ENCODE data around the gene DAB2IP.

- TF ChIP-seq CTCF (IDR thresholded peaks at IDR 0.05; ENCODE audit: low read depth, low read length, missing input control) (no peak), GABPA (IDR thresholded peaks at IDR 0.05 in 1 of 2, conservative IDR thresholded peaks at IDR 0.05 in 1 of 2) (no peak), EGR1 (IDR thresholded peaks at IDR 0.05; ENCODE audit: low read depth in 2 of 2) (no peak), YY1 (IDR thresholded peaks at IDR 0.05) (no peak), TAF1 (conservative IDR thresholded peaks at IDR 0.05) (no peak), SP1 (IDR thresholded peaks at IDR 0.05) (no peak), JUND (IDR thresholded peaks at IDR 0.05) (no peak), REST (IDR thresholded peaks at IDR 0.05) (no peak), MAX (IDR thresholded peaks at IDR 0.05) (no peak), ZBTB33 (IDR thresholded peaks at IDR 0.05) (no peak), ATF3 (IDR thresholded peaks at IDR 0.05) (no peak)
Observed at GRCh38 chr9:121638399-121638798, 13.0 kb upstream of the DAB2IP start.

Data from liver (tissue), 3 donors.